ENCODE measurements around the gene GIPC1. TPM values are rescaled to one million over a fixed set of nuclear protein-coding genes. Genes with fewer than 3 reads are reported as not detected.
"Not testable (repeated sequence)": the region's sequence is repeated elsewhere in the genome, so short reads cannot be mapped to it uniquely, and the experiment has no call there.

The GIPC1 gene
- total and polyA plus RNA-seq, 8 donors, result 73.3 to 662 (median 122) TPM

DNA sequence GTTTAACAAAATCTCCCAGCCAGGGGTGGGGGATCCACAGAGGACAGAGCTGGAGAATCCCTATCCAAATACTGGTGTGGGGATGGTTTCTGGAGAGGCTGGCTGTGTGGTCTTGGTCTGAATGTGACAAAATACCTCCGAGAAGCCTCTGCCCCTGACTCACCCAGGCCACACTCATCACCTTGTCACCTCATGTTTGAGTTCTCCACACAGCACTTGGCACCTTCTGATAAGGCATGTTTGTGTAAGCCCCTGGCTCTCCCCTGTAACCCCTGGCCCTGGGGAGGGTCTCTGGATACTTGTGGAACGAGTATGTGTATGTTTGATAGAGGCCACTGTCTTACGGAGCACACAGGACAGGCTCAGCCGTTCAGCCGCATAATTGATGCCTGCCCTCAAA, 48.1 kb upstream of the GIPC1 start:
- H3K36me3 ChIP-seq, result peaks cover 0 to 9% (median 8%) of the 10 kb centered on the region in 4 donors
- H3K27me3 ChIP-seq, result no peaks in the 10 kb centered on the region
- TF ChIP-seq, protein P1, sequence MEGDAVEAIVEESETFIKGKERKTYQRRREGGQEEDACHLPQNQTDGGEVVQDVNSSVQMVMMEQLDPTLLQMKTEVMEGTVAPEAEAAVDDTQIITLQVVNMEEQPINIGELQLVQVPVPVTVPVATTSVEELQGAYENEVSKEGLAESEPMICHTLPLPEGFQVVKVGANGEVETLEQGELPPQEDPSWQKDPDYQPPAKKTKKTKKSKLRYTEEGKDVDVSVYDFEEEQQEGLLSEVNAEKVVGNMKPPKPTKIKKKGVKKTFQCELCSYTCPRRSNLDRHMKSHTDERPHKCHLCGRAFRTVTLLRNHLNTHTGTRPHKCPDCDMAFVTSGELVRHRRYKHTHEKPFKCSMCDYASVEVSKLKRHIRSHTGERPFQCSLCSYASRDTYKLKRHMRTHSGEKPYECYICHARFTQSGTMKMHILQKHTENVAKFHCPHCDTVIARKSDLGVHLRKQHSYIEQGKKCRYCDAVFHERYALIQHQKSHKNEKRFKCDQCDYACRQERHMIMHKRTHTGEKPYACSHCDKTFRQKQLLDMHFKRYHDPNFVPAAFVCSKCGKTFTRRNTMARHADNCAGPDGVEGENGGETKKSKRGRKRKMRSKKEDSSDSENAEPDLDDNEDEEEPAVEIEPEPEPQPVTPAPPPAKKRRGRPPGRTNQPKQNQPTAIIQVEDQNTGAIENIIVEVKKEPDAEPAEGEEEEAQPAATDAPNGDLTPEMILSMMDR (IDR thresholded peaks at IDR 0.05), result no peak
- TF ChIP-seq EP300 (IDR thresholded peaks at IDR 0.05), result no peak
- no peak for TF ChIP-seq POLR2AphosphoS5 (IDR thresholded peaks at IDR 0.05)
- no peak for TF ChIP-seq POLR2A (IDR thresholded peaks at IDR 0.05)
- H3K27ac ChIP-seq, result no peak overlapping the region
- no peak overlapping the region for H3K4me3 ChIP-seq
- intact Hi-C loops (cut with DNase I; ENCODE audit: low total_unique reads), result no loop called here
- no peaks in the 10 kb centered on the region for H3K9me3 ChIP-seq
- no peak for DNase-seq
- 68 to 86% (median 73%) methylated on average over 5 of the region's 5 CpGs for WGBS, 5 donors
- H3K4me1 ChIP-seq, result peaks cover 0 to 30% (median 15%) of the 10 kb centered on the region in 4 donors

DNA sequence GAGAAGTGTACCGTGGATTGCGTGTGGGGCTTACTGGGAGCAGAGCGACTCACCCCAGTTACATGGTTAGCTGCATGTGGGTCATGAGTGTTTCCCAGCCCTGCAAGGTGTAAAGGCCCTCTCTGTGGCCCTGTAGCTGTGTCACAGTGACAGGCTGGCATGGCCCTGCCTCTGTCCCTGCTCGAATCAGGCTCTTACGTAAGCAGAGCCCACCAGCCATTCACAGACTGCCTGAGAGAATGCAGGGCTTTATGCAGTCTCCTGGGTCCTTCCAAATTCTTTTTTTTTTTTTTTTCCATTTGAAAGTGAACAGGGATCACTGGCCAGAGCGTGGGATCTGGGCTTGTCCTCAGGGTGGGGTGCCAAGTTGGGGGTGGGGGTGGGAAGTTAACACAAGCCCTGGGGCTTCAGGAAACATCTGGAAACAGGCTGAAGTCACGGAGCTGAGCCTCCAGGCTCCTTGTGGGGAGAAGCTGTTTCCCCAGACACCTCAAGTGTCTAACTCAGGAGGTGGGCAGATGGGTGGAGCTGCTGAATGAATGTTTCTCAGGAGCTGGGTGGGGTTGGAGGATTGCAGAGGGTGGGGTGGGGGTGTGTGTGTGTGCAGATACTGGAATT, 46.9 kb upstream of the GIPC1 start:
- WGBS, 5 donors, result 50 to 64% (median 56%) methylated on average over 7 of the region's 7 CpGs
- H3K27ac ChIP-seq, result no peak overlapping the region

DNA sequence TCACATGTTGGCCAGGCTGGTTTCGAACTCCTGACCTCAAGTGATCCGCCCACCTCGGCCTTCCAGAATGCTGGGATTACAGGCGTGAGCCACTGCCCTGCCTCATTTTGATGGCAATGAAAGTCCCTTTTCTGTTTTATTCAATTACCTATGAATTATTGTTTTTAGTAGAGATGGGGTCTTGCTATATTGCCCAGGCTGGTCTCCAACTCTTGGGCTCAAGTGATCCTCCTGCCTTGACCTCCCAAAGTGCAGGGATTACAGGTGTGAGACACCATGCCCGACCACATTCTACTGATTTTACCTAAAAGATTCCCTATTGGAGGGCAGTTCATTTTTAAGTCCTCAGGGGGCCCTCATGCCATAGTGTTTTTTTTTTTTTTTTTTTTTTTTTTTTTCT, 46.1 kb upstream of the GIPC1 start:
- H3K27me3 ChIP-seq; H3K9me3 ChIP-seq; H3K27ac ChIP-seq; DNase-seq; H3K36me3 ChIP-seq; intact Hi-C loops (cut with DNase I; ENCODE audit: low total_unique reads); H3K4me3 ChIP-seq: not testable (repeated sequence)
- peaks cover 0 to 39% (median 22%) of the 10 kb centered on the region in 4 donors for H3K4me1 ChIP-seq
- 78 to 94% (median 84%) methylated on average over 5 of the region's 5 CpGs for WGBS, 5 donors

More for the DNA sequence above, 46.9 kb upstream of the GIPC1 start:
- TF ChIP-seq EP300 (IDR thresholded peaks at IDR 0.05) (no peak), POLR2AphosphoS5 (IDR thresholded peaks at IDR 0.05) (no peak), POLR2A (IDR thresholded peaks at IDR 0.05) (no peak)
- TF ChIP-seq, protein P1 (IDR thresholded peaks at IDR 0.05), result no peak
- peaks cover 0 to 34% (median 20%) of the 10 kb centered on the region in 4 donors for H3K4me1 ChIP-seq
- peak in 1 of 2 donors; percentile 75 for DNase-seq
- H3K27me3 ChIP-seq, result no peaks in the 10 kb centered on the region
- H3K9me3 ChIP-seq, result no peaks in the 10 kb centered on the region
- intact Hi-C loops (cut with DNase I; ENCODE audit: low total_unique reads), result no loop called here
- H3K4me3 ChIP-seq, result no peak overlapping the region
- H3K36me3 ChIP-seq, result peaks cover 0 to 4% (median 0%) of the 10 kb centered on the region in 4 donors

DNA sequence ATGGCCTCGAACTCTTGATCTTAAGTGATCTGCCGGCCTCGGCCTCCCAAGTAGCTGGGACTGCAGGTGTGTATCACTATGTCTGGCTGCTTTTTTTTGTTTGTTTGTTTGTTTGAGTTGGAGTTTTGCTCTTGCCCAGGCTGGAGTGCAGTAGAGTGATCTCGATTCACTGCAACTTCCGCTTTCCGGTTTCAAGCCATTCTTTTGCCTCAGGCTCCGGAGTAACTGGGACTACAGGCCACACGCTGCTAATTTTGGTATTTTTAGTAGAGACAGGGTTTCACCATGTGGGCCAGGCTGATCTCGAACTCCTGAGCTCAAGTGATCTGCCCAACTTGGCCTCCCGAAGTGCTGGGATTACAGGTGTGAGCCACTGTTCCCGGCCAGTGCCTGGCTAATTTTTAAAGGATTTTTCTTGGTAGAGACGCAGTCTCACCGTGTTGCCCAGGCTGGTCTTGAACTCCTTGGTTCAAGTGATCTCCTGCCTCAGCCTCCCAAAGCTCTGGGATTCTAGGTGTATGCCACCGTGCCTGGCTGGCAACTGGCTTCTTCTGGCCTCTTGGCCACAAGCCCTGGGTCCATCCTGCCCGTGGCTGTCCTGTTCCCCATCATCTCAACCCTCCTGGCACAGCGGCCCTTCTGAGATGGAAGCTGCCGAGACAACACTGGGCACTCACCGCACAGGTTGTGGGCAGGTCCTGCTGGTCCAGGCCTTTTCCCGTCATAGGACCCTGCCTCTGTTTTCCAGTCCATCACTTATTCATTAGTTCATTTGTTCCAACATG, 45.0 kb upstream of the GIPC1 start:
- intact Hi-C loops (cut with DNase I; ENCODE audit: low total_unique reads), result no loop called here
- 90 to 94% (median 92%) methylated on average over 19 of the region's 19 CpGs for WGBS, 5 donors

More for the DNA sequence above, 45.0 kb upstream of the GIPC1 start:
- Histone ChIP-seq H3K27me3 (no peaks in the 10 kb centered on the region), H3K36me3 (peaks cover 0 to 4% (median 0%) of the 10 kb centered on the region in 4 donors), H3K9me3 (no peaks in the 10 kb centered on the region), H3K27ac (no peak overlapping the region), H3K4me1 (peaks cover 7 to 45% (median 26%) of the 10 kb centered on the region in 4 donors), H3K4me3 (no peak overlapping the region)
- no peak for DNase-seq
- TF ChIP-seq POLR2AphosphoS5 (IDR thresholded peaks at IDR 0.05) (no peak), POLR2A (IDR thresholded peaks at IDR 0.05) (no peak)
- TF ChIP-seq, protein P1 (IDR thresholded peaks at IDR 0.05), result no peak

All from stomach (tissue), 9 donors.